ENCODE data around the gene PCDHGB5.

PCDHGB5 gene

GRCh38 chr5:141437221-141437620 is 39.5 kb downstream of the PCDHGB5 start:
- H3K4me3 ChIP-seq (ENCODE audit: control insufficient read depth, low read depth, low read length): no peak overlapping the region
- no peak for TF ChIP-seq CTCF (IDR thresholded peaks at IDR 0.05; ENCODE audit: control insufficient read depth, insufficient read depth, low read depth, low read length, missing control alignments)
- no peak for DNase-seq (ENCODE audit: low read depth)

- TF ChIP-seq CTCF (IDR thresholded peaks at IDR 0.05; ENCODE audit: control insufficient read depth, insufficient read depth, low read depth, low read length, missing control alignments): peak; percentile 12
- no peak overlapping the region for H3K4me3 ChIP-seq (ENCODE audit: control insufficient read depth, low read depth, low read length)
- no peak for DNase-seq (ENCODE audit: low read depth)
Observed at GRCh38 chr5:141439411-141440141, 41.8 kb downstream of the PCDHGB5 start.

- TF ChIP-seq CTCF (IDR thresholded peaks at IDR 0.05; ENCODE audit: control insufficient read depth, insufficient read depth, low read depth, low read length, missing control alignments): no peak
- no peak overlapping the region for H3K4me3 ChIP-seq (ENCODE audit: control insufficient read depth, low read depth, low read length)
- no peak for DNase-seq (ENCODE audit: low read depth)
Observed at GRCh38 chr5:141440341-141440740, 42.6 kb downstream of the PCDHGB5 start.

- TF ChIP-seq CTCF (IDR thresholded peaks at IDR 0.05; ENCODE audit: control insufficient read depth, insufficient read depth, low read depth, low read length, missing control alignments): no peak
- H3K4me3 ChIP-seq (ENCODE audit: control insufficient read depth, low read depth, low read length): no peak overlapping the region
- DNase-seq (ENCODE audit: low read depth): no peak
Observed at GRCh38 chr5:141441571-141442170, 43.9 kb downstream of the PCDHGB5 start.

All from AG09309 (cell line).